RWPE2 (cell line): ENCODE results near the gene SYMPK.
"Not testable (repeated sequence)": the region's sequence is repeated elsewhere in the genome, so short reads cannot be mapped to it uniquely, and the experiment has no call there.

Source experiments
- ATAC-seq: fragments of 200-7000 bp; cut with Tn5 transposase; 3 replicates; pipeline ENCODE4 v1.9.1; 2021; ENCODE audit warnings: low read depth
- DNase-seq: peaks from one replicate; pipeline ENCODE4 v3.0.0-alpha.2; 2020; ENCODE audit warnings: low spot score
- H3K27ac ChIP-seq: fragments of 450-650 bp; 2 replicates; pipeline ENCODE4 v1.5.1; 2017; ENCODE audit warnings: mild to moderate bottlenecking; ENCODE audit not compliant: poor library complexity, severe bottlenecking
- H3K27me3 ChIP-seq: fragments of 250-450 bp; sonication (Bioruptor Pico); 2 replicates; pipeline ENCODE4 v1.5.1; 2021; ENCODE audit warnings: mild to moderate bottlenecking, moderate library complexity; ENCODE audit not compliant: insufficient read depth, poor library complexity, severe bottlenecking
- H3K36me3 ChIP-seq: fragments of 250-450 bp; sonication (Bioruptor Pico); 2 replicates; pipeline ENCODE4 v1.5.1; 2020; ENCODE audit warnings: low read depth, mild to moderate bottlenecking, moderate library complexity
- H3K4me1 ChIP-seq: fragments of 250-450 bp; sonication (Bioruptor Pico); 2 replicates; pipeline ENCODE4 v1.5.1; 2021; ENCODE audit warnings: mild to moderate bottlenecking, moderate library complexity; ENCODE audit not compliant: insufficient read depth, poor library complexity, severe bottlenecking
- H3K4me3 ChIP-seq: fragments of 250-450 bp; sonication (Bioruptor Pico); 2 replicates; pipeline ENCODE4 v1.5.1; 2021; ENCODE audit warnings: mild to moderate bottlenecking, moderate library complexity; ENCODE audit not compliant: severe bottlenecking
- H3K9me3 ChIP-seq: fragments of 250-450 bp; sonication (Bioruptor Pico); 2 replicates; pipeline ENCODE4 v1.5.1; 2021; ENCODE audit warnings: mild to moderate bottlenecking, moderate library complexity; ENCODE audit not compliant: severe bottlenecking
- TF ChIP-seq, protein P1 (sequence below): fragments of 450-650 bp; IDR thresholded peaks from one replicate; pipeline ENCODE4 v1.5.1; 2017; ENCODE audit warnings: mild to moderate bottlenecking, moderate library complexity; ENCODE audit not compliant: poor library complexity, severe bottlenecking

The SYMPK gene

DNA sequence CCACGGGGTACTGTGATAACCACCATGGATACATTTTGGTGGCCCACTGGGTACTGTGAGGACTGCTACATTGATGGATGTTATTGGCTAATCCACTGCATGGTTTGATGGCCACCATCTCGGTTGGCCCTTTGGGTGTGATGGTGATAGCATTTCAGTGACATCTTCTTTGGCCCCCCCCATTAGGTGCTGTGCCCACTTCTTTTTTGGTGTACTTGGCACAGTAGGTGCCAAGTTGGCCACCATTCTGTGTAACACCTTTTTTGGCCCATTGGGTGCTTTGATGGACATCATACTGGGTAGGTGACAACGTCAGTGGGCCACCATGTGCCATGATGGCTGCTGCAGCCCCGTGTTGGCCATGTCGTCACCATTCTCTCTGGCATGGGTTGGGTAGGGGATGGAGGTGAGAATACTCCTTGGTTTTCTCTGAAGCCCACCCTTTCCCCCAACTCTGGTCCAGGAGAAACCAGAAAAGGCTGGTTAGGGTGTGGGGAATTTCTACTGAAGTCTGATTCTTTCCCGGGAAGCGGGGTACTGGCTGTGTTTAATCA lies 10.3 kb upstream of the SYMPK start:
- Histone ChIP-seq H3K36me3 (no peaks in the 10 kb centered on the region), H3K27me3 (no peaks in the 10 kb centered on the region), H3K4me3 (no peak overlapping the region), H3K4me1 (no peaks in the 10 kb centered on the region), H3K27ac (no peak overlapping the region), H3K9me3 (no peaks in the 10 kb centered on the region)
- TF ChIP-seq, protein P1, sequence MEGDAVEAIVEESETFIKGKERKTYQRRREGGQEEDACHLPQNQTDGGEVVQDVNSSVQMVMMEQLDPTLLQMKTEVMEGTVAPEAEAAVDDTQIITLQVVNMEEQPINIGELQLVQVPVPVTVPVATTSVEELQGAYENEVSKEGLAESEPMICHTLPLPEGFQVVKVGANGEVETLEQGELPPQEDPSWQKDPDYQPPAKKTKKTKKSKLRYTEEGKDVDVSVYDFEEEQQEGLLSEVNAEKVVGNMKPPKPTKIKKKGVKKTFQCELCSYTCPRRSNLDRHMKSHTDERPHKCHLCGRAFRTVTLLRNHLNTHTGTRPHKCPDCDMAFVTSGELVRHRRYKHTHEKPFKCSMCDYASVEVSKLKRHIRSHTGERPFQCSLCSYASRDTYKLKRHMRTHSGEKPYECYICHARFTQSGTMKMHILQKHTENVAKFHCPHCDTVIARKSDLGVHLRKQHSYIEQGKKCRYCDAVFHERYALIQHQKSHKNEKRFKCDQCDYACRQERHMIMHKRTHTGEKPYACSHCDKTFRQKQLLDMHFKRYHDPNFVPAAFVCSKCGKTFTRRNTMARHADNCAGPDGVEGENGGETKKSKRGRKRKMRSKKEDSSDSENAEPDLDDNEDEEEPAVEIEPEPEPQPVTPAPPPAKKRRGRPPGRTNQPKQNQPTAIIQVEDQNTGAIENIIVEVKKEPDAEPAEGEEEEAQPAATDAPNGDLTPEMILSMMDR: no peak
- no peak for ATAC-seq
- no peak for DNase-seq

DNA sequence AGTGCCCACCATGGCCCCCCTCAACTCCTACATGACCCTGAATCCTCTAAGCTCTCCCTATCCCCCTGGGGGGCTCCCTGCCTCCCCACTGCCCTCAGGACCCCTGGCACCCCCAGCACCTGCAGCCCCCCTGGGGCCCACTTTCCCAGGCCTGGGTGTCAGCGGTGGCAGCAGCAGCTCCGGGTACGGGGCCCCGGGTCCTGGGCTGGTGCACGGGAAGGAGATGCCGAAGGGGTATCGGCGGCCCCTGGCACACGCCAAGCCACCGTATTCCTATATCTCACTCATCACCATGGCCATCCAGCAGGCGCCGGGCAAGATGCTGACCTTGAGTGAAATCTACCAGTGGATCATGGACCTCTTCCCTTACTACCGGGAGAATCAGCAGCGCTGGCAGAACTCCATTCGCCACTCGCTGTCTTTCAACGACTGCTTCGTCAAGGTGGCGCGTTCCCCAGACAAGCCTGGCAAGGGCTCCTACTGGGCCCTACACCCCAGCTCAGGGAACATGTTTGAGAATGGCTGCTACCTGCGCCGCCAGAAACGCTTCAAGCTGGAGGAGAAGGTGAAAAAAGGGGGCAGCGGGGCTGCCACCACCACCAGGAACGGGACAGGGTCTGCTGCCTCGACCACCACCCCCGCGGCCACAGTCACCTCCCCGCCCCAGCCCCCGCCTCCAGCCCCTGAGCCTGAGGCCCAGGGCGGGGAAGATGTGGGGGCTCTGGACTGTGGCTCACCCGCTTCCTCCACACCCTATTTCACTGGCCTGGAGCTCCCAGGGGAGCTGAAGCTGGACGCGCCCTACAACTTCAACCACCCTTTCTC lies 9.4 kb upstream of the SYMPK start:
- Histone ChIP-seq H3K27ac (no peak overlapping the region), H3K4me1 (no peaks in the 10 kb centered on the region), H3K9me3 (no peaks in the 10 kb centered on the region), H3K4me3 (no peak overlapping the region), H3K27me3 (no peaks in the 10 kb centered on the region), H3K36me3 (no peaks in the 10 kb centered on the region)
- TF ChIP-seq, protein P1: no peak
- DNase-seq: no peak
- no peak for ATAC-seq

DNA sequence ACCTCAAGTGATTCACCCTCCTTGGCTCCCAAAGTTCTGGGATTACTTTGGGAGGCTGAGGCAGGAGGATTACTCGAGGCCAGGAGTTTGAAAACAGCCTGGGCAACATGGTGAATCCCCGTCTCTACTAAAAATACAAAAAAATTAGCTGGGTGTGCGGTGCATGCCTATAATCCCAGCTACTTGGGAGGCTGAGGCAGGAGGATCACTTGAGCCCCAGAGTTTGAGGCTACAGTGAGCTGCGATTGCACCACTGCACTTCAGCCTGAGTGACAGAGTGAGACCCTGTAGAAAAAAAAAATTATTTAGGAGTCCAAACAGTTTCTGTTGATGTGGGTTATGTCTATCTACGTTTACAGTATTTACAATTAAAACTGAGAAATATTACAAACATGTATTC lies 7.9 kb upstream of the SYMPK start:
- H3K4me3 ChIP-seq: no peak overlapping the region
- no peaks in the 10 kb centered on the region for H3K36me3 ChIP-seq
- TF ChIP-seq, protein P1: no peak
- no peak overlapping the region for H3K27ac ChIP-seq
- DNase-seq (no peak), ATAC-seq (no peak)
- no peaks in the 10 kb centered on the region for H3K4me1 ChIP-seq
- no peaks in the 10 kb centered on the region for H3K27me3 ChIP-seq
- no peaks in the 10 kb centered on the region for H3K9me3 ChIP-seq

DNA sequence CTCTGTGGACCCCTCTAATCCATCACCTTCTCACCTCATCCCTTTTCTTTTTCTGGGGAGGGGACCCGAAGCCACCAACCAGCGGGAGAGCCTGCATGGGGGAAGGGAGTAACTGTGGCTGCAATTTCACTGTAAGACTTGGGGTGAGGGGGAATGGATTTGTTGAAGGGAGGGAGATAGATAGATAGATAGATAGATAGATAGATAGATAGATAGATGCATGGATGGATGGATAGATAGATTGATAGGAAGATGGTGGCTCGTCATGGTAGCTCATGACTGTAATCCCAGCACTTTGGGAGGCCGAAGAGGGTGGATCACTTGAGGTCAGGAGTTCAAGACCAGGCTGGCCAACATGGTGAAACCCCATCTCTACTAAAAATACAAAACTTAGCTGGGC lies 4.3 kb upstream of the SYMPK start:
- ATAC-seq, H3K4me1 ChIP-seq, H3K27ac ChIP-seq, H3K9me3 ChIP-seq, H3K4me3 ChIP-seq, H3K36me3 ChIP-seq, DNase-seq: not testable (repeated sequence)
- H3K27me3 ChIP-seq: peaks cover 24% of the 10 kb centered on the region

DNA sequence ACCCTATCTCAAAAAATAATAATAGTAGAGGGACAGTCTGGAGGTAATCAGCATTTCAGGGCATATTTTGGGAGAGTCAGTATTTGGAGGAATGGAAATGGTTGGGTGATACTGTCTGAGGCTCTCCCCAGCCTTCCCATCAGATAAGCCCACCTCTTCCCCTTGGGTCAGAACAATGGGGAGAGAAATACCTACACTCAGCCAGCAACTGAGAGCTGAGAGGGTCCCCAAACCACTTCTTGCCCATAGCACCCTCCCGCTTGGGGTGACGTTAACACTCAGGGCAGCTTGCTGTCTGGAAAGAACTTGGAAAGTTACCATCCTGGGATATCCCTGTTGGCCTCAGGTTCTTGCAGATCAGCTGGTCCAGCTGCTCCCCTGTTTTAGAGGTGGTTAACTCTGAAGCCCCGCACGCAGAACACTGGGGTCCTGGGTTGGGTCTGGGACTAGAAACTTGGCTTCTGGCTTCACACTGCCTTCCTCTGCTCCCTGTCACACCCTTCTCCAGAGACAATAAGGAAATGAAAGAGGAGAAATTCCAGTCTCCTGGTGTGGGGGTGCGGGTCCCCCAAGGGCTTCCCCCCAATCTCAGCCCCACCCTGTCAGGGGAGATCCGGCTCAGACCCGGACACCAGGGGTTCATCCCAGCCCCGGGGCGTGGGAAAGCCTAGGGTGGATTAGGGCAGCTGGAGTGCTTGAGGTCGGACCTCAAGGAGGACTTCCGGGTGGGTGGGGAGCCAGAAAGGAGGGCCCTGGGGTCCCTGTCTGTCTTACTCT lies 3.6 kb upstream of the SYMPK start:
- ATAC-seq: no peak

More for the DNA sequence above, 3.6 kb upstream of the SYMPK start:
- no peak for DNase-seq
- H3K27me3 ChIP-seq: peaks cover 24% of the 10 kb centered on the region
- H3K36me3 ChIP-seq: peaks cover under 1% of the 10 kb centered on the region
- H3K27ac ChIP-seq: no peak overlapping the region
- TF ChIP-seq, protein P1: no peak
- no peak overlapping the region for H3K4me3 ChIP-seq
- H3K9me3 ChIP-seq: no peaks in the 10 kb centered on the region
- peaks cover under 1% of the 10 kb centered on the region for H3K4me1 ChIP-seq
